ENCODE results near the gene TAB2.

The TAB2 gene

GRCh38 chr6:149419696-149420404 lies 102.3 kb downstream of the TAB2 start:
- H3K9me3 ChIP-seq (ENCODE audit: control insufficient read depth in 5 of 5, low read length in 5 of 5): no peaks in the 10 kb centered on the region
- no peak overlapping the region for H3K9ac ChIP-seq (ENCODE audit: low read length in 5 of 5)
- H3K27me3 ChIP-seq (ENCODE audit: control insufficient read depth in 5 of 5, insufficient read depth in 4 of 5, low read length in 5 of 5): no peaks in the 10 kb centered on the region
- H3K27ac ChIP-seq (ENCODE audit: low read depth, low read length): no peak overlapping the region
- no peaks in the 10 kb centered on the region for H3K36me3 ChIP-seq (ENCODE audit: control insufficient read depth in 5 of 5, insufficient read depth in 5 of 5, low read length in 5 of 5)
- H3K4me1 ChIP-seq (ENCODE audit: control insufficient read depth in 5 of 5, insufficient read depth in 5 of 5, low read length in 5 of 5): peaks cover 2 to 15% (median 11%) of the 10 kb centered on the region in 5 donors
- no peak overlapping the region for H3K4me3 ChIP-seq (ENCODE audit: low read depth in 1 of 5, low read length in 5 of 5)

- no peak overlapping the region for H3K27ac ChIP-seq (ENCODE audit: low read depth, low read length)
- no peak overlapping the region for H3K9ac ChIP-seq (ENCODE audit: low read length in 5 of 5)
- peaks cover 0 to 2% (median 0%) of the 10 kb centered on the region in 5 donors for H3K27me3 ChIP-seq (ENCODE audit: control insufficient read depth in 5 of 5, insufficient read depth in 4 of 5, low read length in 5 of 5)
- peaks cover 2 to 22% (median 11%) of the 10 kb centered on the region in 5 donors for H3K4me1 ChIP-seq (ENCODE audit: control insufficient read depth in 5 of 5, insufficient read depth in 5 of 5, low read length in 5 of 5)
- H3K4me3 ChIP-seq (ENCODE audit: low read depth in 1 of 5, low read length in 5 of 5): no peak overlapping the region
- no peaks in the 10 kb centered on the region for H3K9me3 ChIP-seq (ENCODE audit: control insufficient read depth in 5 of 5, low read length in 5 of 5)
- H3K36me3 ChIP-seq (ENCODE audit: control insufficient read depth in 5 of 5, insufficient read depth in 5 of 5, low read length in 5 of 5): no peaks in the 10 kb centered on the region
These were observed 103.6 kb downstream of the TAB2 start for GRCh38 chr6:149421132-149421531.

- no peaks in the 10 kb centered on the region for H3K36me3 ChIP-seq (ENCODE audit: control insufficient read depth in 5 of 5, insufficient read depth in 5 of 5, low read length in 5 of 5)
- no peaks in the 10 kb centered on the region for H3K9me3 ChIP-seq (ENCODE audit: control insufficient read depth in 5 of 5, low read length in 5 of 5)
- H3K27me3 ChIP-seq (ENCODE audit: control insufficient read depth in 5 of 5, insufficient read depth in 4 of 5, low read length in 5 of 5): peaks cover 0 to 2% (median 0%) of the 10 kb centered on the region in 5 donors
- peaks cover 2 to 22% (median 11%) of the 10 kb centered on the region in 5 donors for H3K4me1 ChIP-seq (ENCODE audit: control insufficient read depth in 5 of 5, insufficient read depth in 5 of 5, low read length in 5 of 5)
- H3K4me3 ChIP-seq (ENCODE audit: low read depth in 1 of 5, low read length in 5 of 5): no peak overlapping the region
- no peak overlapping the region for H3K9ac ChIP-seq (ENCODE audit: low read length in 5 of 5)
- H3K27ac ChIP-seq (ENCODE audit: low read depth, low read length): no peak overlapping the region
These were observed 105.1 kb downstream of the TAB2 start for GRCh38 chr6:149422581-149422980.

- Histone ChIP-seq H3K27me3 (ENCODE audit: control insufficient read depth in 5 of 5, insufficient read depth in 4 of 5, low read length in 5 of 5) (peaks cover 0 to 6% (median 2%) of the 10 kb centered on the region in 5 donors), H3K9ac (ENCODE audit: low read length in 5 of 5) (no peak overlapping the region), H3K9me3 (ENCODE audit: control insufficient read depth in 5 of 5, low read length in 5 of 5) (no peaks in the 10 kb centered on the region), H3K36me3 (ENCODE audit: control insufficient read depth in 5 of 5, insufficient read depth in 5 of 5, low read length in 5 of 5) (no peaks in the 10 kb centered on the region), H3K4me1 (ENCODE audit: control insufficient read depth in 5 of 5, insufficient read depth in 5 of 5, low read length in 5 of 5) (peaks cover 2 to 22% (median 11%) of the 10 kb centered on the region in 5 donors), H3K4me3 (ENCODE audit: low read depth in 1 of 5, low read length in 5 of 5) (peak overlapping the region in 2 of 5 donors; percentile 30 to 33), H3K27ac (ENCODE audit: low read depth, low read length) (peak overlapping the region; percentile 33)
These were observed 106.5 kb downstream of the TAB2 start for GRCh38 chr6:149423964-149424440.

- Histone ChIP-seq H3K9me3 (ENCODE audit: control insufficient read depth in 5 of 5, low read length in 5 of 5) (no peaks in the 10 kb centered on the region), H3K4me1 (ENCODE audit: control insufficient read depth in 5 of 5, insufficient read depth in 5 of 5, low read length in 5 of 5) (peaks cover 2 to 22% (median 11%) of the 10 kb centered on the region in 5 donors), H3K36me3 (ENCODE audit: control insufficient read depth in 5 of 5, insufficient read depth in 5 of 5, low read length in 5 of 5) (no peaks in the 10 kb centered on the region), H3K27ac (ENCODE audit: low read depth, low read length) (no peak overlapping the region), H3K27me3 (ENCODE audit: control insufficient read depth in 5 of 5, insufficient read depth in 4 of 5, low read length in 5 of 5) (peaks cover 0 to 6% (median 2%) of the 10 kb centered on the region in 5 donors), H3K4me3 (ENCODE audit: low read depth in 1 of 5, low read length in 5 of 5) (no peak overlapping the region), H3K9ac (ENCODE audit: low read length in 5 of 5) (no peak overlapping the region)
These were observed 107.7 kb downstream of the TAB2 start for GRCh38 chr6:149425224-149425623.

- peaks cover 0 to 6% (median 2%) of the 10 kb centered on the region in 5 donors for H3K27me3 ChIP-seq (ENCODE audit: control insufficient read depth in 5 of 5, insufficient read depth in 4 of 5, low read length in 5 of 5)
- H3K4me3 ChIP-seq (ENCODE audit: low read depth in 1 of 5, low read length in 5 of 5): no peak overlapping the region
- H3K36me3 ChIP-seq (ENCODE audit: control insufficient read depth in 5 of 5, insufficient read depth in 5 of 5, low read length in 5 of 5): no peaks in the 10 kb centered on the region
- no peak overlapping the region for H3K27ac ChIP-seq (ENCODE audit: low read depth, low read length)
- H3K9ac ChIP-seq (ENCODE audit: low read length in 5 of 5): no peak overlapping the region
- no peaks in the 10 kb centered on the region for H3K9me3 ChIP-seq (ENCODE audit: control insufficient read depth in 5 of 5, low read length in 5 of 5)
- H3K4me1 ChIP-seq (ENCODE audit: control insufficient read depth in 5 of 5, insufficient read depth in 5 of 5, low read length in 5 of 5): peaks cover 2 to 22% (median 11%) of the 10 kb centered on the region in 5 donors
These were observed 108.2 kb downstream of the TAB2 start for GRCh38 chr6:149425754-149426153.

GRCh38 chr6:149428606-149429005 lies 111.1 kb downstream of the TAB2 start:
- Histone ChIP-seq H3K4me3 (ENCODE audit: low read depth in 1 of 5, low read length in 5 of 5) (no peak overlapping the region), H3K27me3 (ENCODE audit: control insufficient read depth in 5 of 5, insufficient read depth in 4 of 5, low read length in 5 of 5) (peaks cover 0 to 9% (median 6%) of the 10 kb centered on the region in 5 donors), H3K36me3 (ENCODE audit: control insufficient read depth in 5 of 5, insufficient read depth in 5 of 5, low read length in 5 of 5) (no peaks in the 10 kb centered on the region), H3K27ac (ENCODE audit: low read depth, low read length) (no peak overlapping the region), H3K4me1 (ENCODE audit: control insufficient read depth in 5 of 5, insufficient read depth in 5 of 5, low read length in 5 of 5) (peaks cover 4 to 18% (median 11%) of the 10 kb centered on the region in 5 donors), H3K9me3 (ENCODE audit: control insufficient read depth in 5 of 5, low read length in 5 of 5) (no peaks in the 10 kb centered on the region), H3K9ac (ENCODE audit: low read length in 5 of 5) (no peak overlapping the region)

GRCh38 chr6:149429427-149430360 lies 112.2 kb downstream of the TAB2 start:
- H3K27ac ChIP-seq (ENCODE audit: low read depth, low read length): no peak overlapping the region
- no peaks in the 10 kb centered on the region for H3K9me3 ChIP-seq (ENCODE audit: control insufficient read depth in 5 of 5, low read length in 5 of 5)
- no peaks in the 10 kb centered on the region for H3K36me3 ChIP-seq (ENCODE audit: control insufficient read depth in 5 of 5, insufficient read depth in 5 of 5, low read length in 5 of 5)
- peaks cover 0 to 13% (median 4%) of the 10 kb centered on the region in 5 donors for H3K4me1 ChIP-seq (ENCODE audit: control insufficient read depth in 5 of 5, insufficient read depth in 5 of 5, low read length in 5 of 5)
- peaks cover 0 to 9% (median 6%) of the 10 kb centered on the region in 5 donors for H3K27me3 ChIP-seq (ENCODE audit: control insufficient read depth in 5 of 5, insufficient read depth in 4 of 5, low read length in 5 of 5)
- H3K4me3 ChIP-seq (ENCODE audit: low read depth in 1 of 5, low read length in 5 of 5): no peak overlapping the region
- no peak overlapping the region for H3K9ac ChIP-seq (ENCODE audit: low read length in 5 of 5)

- Histone ChIP-seq H3K27me3 (ENCODE audit: control insufficient read depth in 5 of 5, insufficient read depth in 4 of 5, low read length in 5 of 5) (peaks cover 3 to 10% (median 8%) of the 10 kb centered on the region in 5 donors), H3K9me3 (ENCODE audit: control insufficient read depth in 5 of 5, low read length in 5 of 5) (no peaks in the 10 kb centered on the region), H3K4me1 (ENCODE audit: control insufficient read depth in 5 of 5, insufficient read depth in 5 of 5, low read length in 5 of 5) (peaks cover 0 to 6% (median 4%) of the 10 kb centered on the region in 5 donors), H3K9ac (ENCODE audit: low read length in 5 of 5) (no peak overlapping the region), H3K4me3 (ENCODE audit: low read depth in 1 of 5, low read length in 5 of 5) (peak overlapping the region in 2 of 5 donors; percentile 17 to 32), H3K36me3 (ENCODE audit: control insufficient read depth in 5 of 5, insufficient read depth in 5 of 5, low read length in 5 of 5) (no peaks in the 10 kb centered on the region), H3K27ac (ENCODE audit: low read depth, low read length) (no peak overlapping the region)
These were observed 114.6 kb downstream of the TAB2 start for GRCh38 chr6:149431905-149432775.

Measured in subcutaneous abdominal adipose tissue (tissue), 5 donors.